Gastrocnemius medialis (tissue), 4 donors: Measurements from ENCODE around the gene BCCIP. TPM values are rescaled to one million over a fixed set of nuclear protein-coding genes. Genes with fewer than 3 reads are reported as not detected.

Source experiments
- ATAC-seq, 2 donors: fragments of 150-250 bp; one replicate each; pipeline ENCODE4 v1.9.1; 2016
- DNase-seq, 2 donors: peaks; one replicate each; pipeline ENCODE4 v3.0.0-alpha.2; 2019
- H3K27ac ChIP-seq, 4 donors: fragments of 200-600 bp; sonication (generic); 1 replicate in 1 of 4; 2 replicates in 3 of 4; pipeline ENCODE4 v1.5.1; 2016 to 2018; ENCODE audit warnings: mild to moderate bottlenecking in 2 of 4, moderate library complexity in 1 of 4
- H3K27me3 ChIP-seq, 3 donors: fragments of 200-600 bp; sonication (generic) in 2 of 3; 1 replicate in 1 of 3; 2 replicates in 2 of 3; pipeline versions ENCODE4 v1.5.1 to v1.6.0; 2016 to 2019; ENCODE audit warnings: mild to moderate bottlenecking in 1 of 3, moderate library complexity in 1 of 3
- H3K36me3 ChIP-seq, 2 donors: fragments of 200-600 bp; sonication (generic) in 1 of 2; one replicate each; pipeline ENCODE4 v1.5.1; 2017 to 2018
- H3K4me1 ChIP-seq, 2 donors: fragments of 200-600 bp; sonication (generic) in 1 of 2; one replicate each; pipeline ENCODE4 v1.5.1; 2016 to 2017; ENCODE audit warnings: mild to moderate bottlenecking in 2 of 2
- H3K4me3 ChIP-seq, 4 donors: fragments of 200-600 bp; sonication (generic) in 3 of 4; 1 replicate in 1 of 4; 2 replicates in 3 of 4; pipeline ENCODE4 v1.5.1; 2016 to 2019; ENCODE audit warnings: mild to moderate bottlenecking in 2 of 4
- H3K9me3 ChIP-seq, 3 donors: fragments of 200-600 bp; sonication (generic) in 2 of 3; 1 replicate in 1 of 3; 2 replicates in 2 of 3; pipeline ENCODE4 v1.5.1; 2016 to 2019
- POLR2A ChIP-seq, 2 donors: fragments of 450-650 bp; IDR thresholded peaks; one replicate each; pipeline ENCODE4 v1.6.1; 2017; ENCODE audit warnings: antibody characterized with exemption in 2 of 2, mild to moderate bottlenecking in 2 of 2, moderate library complexity in 2 of 2
- in situ Hi-C, 4 donors: fragments of 200-750 bp; cut with MboI; loops; one replicate each; pipeline versions ENCODE4 v1.15.0 to v1.8.0; 2017; ENCODE audit warnings: low sequenced_read_pairs in 4 of 4
- intact Hi-C: fragments of 100-400 bp; cut with DNase I; formaldehyde crosslinking; loops from one replicate; pipeline ENCODE4 v1.15.1; 2023; ENCODE audit warnings: low total_unique reads
- total RNA-seq, 4 donors: library from RNA; depleted of rRNA; stranded (reverse); fragments of >200 nt; gene quantifications; one replicate each; pipeline versions ENCODE4 v1.1.0 to v1.2.3, GENCODE V29; 2016
- TF ChIP-seq, protein P1 (sequence below), 5 experiments: fragments of 450-650 bp in 3 of 5; fragments of 200-600 bp in 2 of 5; sonication (generic) in 2 of 5; IDR thresholded peaks in 4 of 5; conservative IDR thresholded peaks in 1 of 5; 1 replicate in 4 of 5; 2 replicates in 1 of 5; pipeline ENCODE4 v1.5.1; 2016 to 2019; ENCODE audit warnings: antibody characterized with exemption in 5 of 5, mild to moderate bottlenecking in 3 of 5, moderate library complexity in 3 of 5

The BCCIP gene
- total RNA-seq, 4 donors from 2014 or later, result 51.1 to 85.6 (median 67.0) TPM

DNA sequence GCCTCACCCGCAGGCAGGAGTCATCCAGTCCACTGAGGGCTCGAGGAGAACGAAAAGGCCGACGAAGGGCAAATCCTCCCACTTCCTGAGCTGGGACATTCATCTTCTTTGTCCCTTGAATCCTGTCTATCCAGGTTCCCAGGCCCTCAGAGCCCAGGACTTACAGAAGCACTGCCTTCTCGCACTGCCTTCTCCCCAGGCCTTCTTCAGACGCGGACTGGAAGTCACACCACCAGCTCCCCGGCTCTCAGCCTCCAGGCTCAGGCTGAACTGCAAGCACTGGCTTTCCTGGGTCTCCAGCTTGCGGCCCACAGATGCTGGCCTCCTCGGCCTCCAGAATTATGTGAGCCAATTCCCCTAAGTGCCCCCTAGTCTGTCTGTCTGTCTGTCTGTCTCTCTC lies 41.3 kb upstream of the BCCIP start:
- no peak for DNase-seq
- H3K27me3 ChIP-seq, result no peaks in the 10 kb centered on the region
- H3K4me3 ChIP-seq, result no peak overlapping the region
- H3K9me3 ChIP-seq, result no peaks in the 10 kb centered on the region
- intact Hi-C loops, result no loop called here
- in situ Hi-C loops, result no loop called here
- no peaks in the 10 kb centered on the region for H3K36me3 ChIP-seq
- H3K4me1 ChIP-seq, result no peaks in the 10 kb centered on the region
- ATAC-seq, result no peak
- no peak overlapping the region for H3K27ac ChIP-seq
- TF ChIP-seq POLR2A (IDR thresholded peaks at IDR 0.05), result no peak
- TF ChIP-seq, protein P1, sequence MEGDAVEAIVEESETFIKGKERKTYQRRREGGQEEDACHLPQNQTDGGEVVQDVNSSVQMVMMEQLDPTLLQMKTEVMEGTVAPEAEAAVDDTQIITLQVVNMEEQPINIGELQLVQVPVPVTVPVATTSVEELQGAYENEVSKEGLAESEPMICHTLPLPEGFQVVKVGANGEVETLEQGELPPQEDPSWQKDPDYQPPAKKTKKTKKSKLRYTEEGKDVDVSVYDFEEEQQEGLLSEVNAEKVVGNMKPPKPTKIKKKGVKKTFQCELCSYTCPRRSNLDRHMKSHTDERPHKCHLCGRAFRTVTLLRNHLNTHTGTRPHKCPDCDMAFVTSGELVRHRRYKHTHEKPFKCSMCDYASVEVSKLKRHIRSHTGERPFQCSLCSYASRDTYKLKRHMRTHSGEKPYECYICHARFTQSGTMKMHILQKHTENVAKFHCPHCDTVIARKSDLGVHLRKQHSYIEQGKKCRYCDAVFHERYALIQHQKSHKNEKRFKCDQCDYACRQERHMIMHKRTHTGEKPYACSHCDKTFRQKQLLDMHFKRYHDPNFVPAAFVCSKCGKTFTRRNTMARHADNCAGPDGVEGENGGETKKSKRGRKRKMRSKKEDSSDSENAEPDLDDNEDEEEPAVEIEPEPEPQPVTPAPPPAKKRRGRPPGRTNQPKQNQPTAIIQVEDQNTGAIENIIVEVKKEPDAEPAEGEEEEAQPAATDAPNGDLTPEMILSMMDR (IDR thresholded peaks at IDR 0.05 in 4 of 5, conservative IDR thresholded peaks at IDR 0.05 in 1 of 5), result no peak

- in situ Hi-C loops (no loop called here), intact Hi-C loops (no loop called here)
- no peak overlapping the region for H3K4me3 ChIP-seq
- H3K9me3 ChIP-seq, result no peaks in the 10 kb centered on the region
- no peaks in the 10 kb centered on the region for H3K27me3 ChIP-seq
- TF ChIP-seq, protein P1 (IDR thresholded peaks at IDR 0.05 in 4 of 5, conservative IDR thresholded peaks at IDR 0.05 in 1 of 5), result no peak
- no peak for TF ChIP-seq POLR2A (IDR thresholded peaks at IDR 0.05)
- H3K36me3 ChIP-seq, result peaks cover 0 to 2% of the 10 kb centered on the region in 2 donors
- no peak overlapping the region for H3K27ac ChIP-seq
- ATAC-seq (no peak), DNase-seq (no peak)
- no peaks in the 10 kb centered on the region for H3K4me1 ChIP-seq
These were observed 40.7 kb upstream of the BCCIP start for GRCh38 chr10:125782616-125783015.

DNA sequence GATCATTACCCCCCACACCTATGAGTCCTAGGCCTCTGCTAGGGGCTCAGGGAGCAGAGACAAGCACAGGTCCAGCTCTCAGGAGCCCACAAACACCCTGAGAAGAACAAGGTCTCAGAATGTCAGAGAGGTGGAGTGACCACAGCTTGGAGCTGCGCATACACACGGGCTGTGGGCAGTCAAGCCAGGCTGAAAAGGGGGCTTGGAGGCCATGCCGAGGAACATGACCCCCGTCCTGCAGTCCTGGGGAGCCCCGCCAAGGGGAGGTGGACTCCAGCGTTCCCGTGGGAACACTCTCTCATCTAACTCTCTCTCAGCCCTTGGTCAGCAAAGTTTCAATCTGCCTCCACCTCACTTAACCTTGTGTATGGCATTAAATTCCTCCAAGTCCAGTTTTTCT lies 39.9 kb upstream of the BCCIP start:
- DNase-seq (no peak), ATAC-seq (no peak)
- Histone ChIP-seq H3K4me3 (no peak overlapping the region), H3K27me3 (no peaks in the 10 kb centered on the region), H3K36me3 (peaks cover 0 to 10% of the 10 kb centered on the region in 2 donors), H3K9me3 (no peaks in the 10 kb centered on the region), H3K27ac (no peak overlapping the region), H3K4me1 (no peaks in the 10 kb centered on the region)
- TF ChIP-seq POLR2A (IDR thresholded peaks at IDR 0.05), result no peak
- TF ChIP-seq, protein P1 (IDR thresholded peaks at IDR 0.05 in 4 of 5, conservative IDR thresholded peaks at IDR 0.05 in 1 of 5), result no peak
- intact Hi-C loops, result no loop called here
- in situ Hi-C loops, result no loop called here

DNA sequence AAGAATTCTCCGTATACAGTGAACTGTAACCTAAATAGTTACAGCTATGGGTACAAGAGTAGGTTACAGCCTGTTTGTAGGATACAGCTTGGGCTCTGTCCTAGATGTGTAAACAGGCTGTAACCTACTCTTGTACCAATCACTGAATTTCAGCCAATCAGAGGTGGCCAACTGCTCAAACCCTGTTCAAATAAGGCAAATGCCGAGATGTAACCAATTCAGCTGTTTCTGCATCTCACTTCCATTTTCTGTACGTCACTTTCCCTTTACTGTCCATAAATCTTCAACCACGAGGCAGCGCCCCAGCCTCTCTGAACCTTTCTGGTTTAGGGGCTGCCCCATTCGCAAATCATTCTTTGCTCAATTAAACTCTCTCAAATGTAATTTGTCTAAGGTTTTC lies 39.4 kb upstream of the BCCIP start:
- TF ChIP-seq POLR2A (IDR thresholded peaks at IDR 0.05), result no peak
- TF ChIP-seq, protein P1 (IDR thresholded peaks at IDR 0.05 in 4 of 5, conservative IDR thresholded peaks at IDR 0.05 in 1 of 5), result no peak
- in situ Hi-C loops, result no loop called here

GRCh38 chr10:125785791-125786190 lies 37.6 kb upstream of the BCCIP start:
- Histone ChIP-seq H3K4me1 (no peaks in the 10 kb centered on the region), H3K36me3 (peaks cover 0 to 28% of the 10 kb centered on the region in 2 donors), H3K9me3 (no peaks in the 10 kb centered on the region), H3K27me3 (no peaks in the 10 kb centered on the region), H3K4me3 (no peak overlapping the region), H3K27ac (no peak overlapping the region)
- intact Hi-C loops, result no loop called here
- DNase-seq, result no peak
- ATAC-seq, result no peak
- in situ Hi-C loops, result no loop called here
- TF ChIP-seq, protein P1 (IDR thresholded peaks at IDR 0.05 in 4 of 5, conservative IDR thresholded peaks at IDR 0.05 in 1 of 5), result no peak
- TF ChIP-seq POLR2A (IDR thresholded peaks at IDR 0.05), result no peak

More for the DNA sequence above, 39.4 kb upstream of the BCCIP start:
- Histone ChIP-seq H3K36me3 (peaks cover 0 to 15% of the 10 kb centered on the region in 2 donors), H3K4me3 (no peak overlapping the region), H3K27ac (no peak overlapping the region), H3K4me1 (no peaks in the 10 kb centered on the region), H3K9me3 (no peaks in the 10 kb centered on the region), H3K27me3 (no peaks in the 10 kb centered on the region)
- ATAC-seq, result no peak
- no peak for DNase-seq
- intact Hi-C loops, result no loop called here
